Measurements from ENCODE around the gene NUDT2.

NUDT2 gene

GRCh38 chr9:34311499-34312185, 17.7 kb upstream of the NUDT2 start:
- Histone ChIP-seq H3K36me3 (ENCODE audit: insufficient read depth) (no peaks in the 10 kb centered on the region), H3K79me2 (ENCODE audit: insufficient read depth, low read depth) (no peaks in the 10 kb centered on the region), H3K4me2 (no peak overlapping the region), H4K20me1 (ENCODE audit: insufficient read depth) (no peaks in the 10 kb centered on the region), H3K9ac (no peak overlapping the region), H2AFZ (ENCODE audit: low read depth) (no peak overlapping the region), H3K4me1 (ENCODE audit: low read depth, poor library complexity, severe bottlenecking) (peaks cover 12% of the 10 kb centered on the region), H3K4me3 (IDR thresholded peaks at IDR 0.05; ENCODE audit: insufficient read depth, low read depth, low read length) (no peak overlapping the region), H3K27ac (no peak overlapping the region), H3K27me3 (ENCODE audit: insufficient read depth, low read depth) (no peaks in the 10 kb centered on the region)
- no peak for TF ChIP-seq CTCF (conservative IDR thresholded peaks at IDR 0.05; ENCODE audit: low read depth, low read length)

- Histone ChIP-seq H3K27me3 (ENCODE audit: insufficient read depth, low read depth) (no peaks in the 10 kb centered on the region), H3K27ac (no peak overlapping the region), H4K20me1 (ENCODE audit: insufficient read depth) (no peaks in the 10 kb centered on the region), H3K36me3 (ENCODE audit: insufficient read depth) (no peaks in the 10 kb centered on the region), H3K79me2 (ENCODE audit: insufficient read depth, low read depth) (peaks cover 6% of the 10 kb centered on the region; the same call in 1 of the 2 replicates), H3K4me2 (no peak overlapping the region), H2AFZ (ENCODE audit: low read depth) (no peak overlapping the region), H3K9ac (no peak overlapping the region), H3K4me3 (IDR thresholded peaks at IDR 0.05; ENCODE audit: insufficient read depth, low read depth, low read length) (no peak overlapping the region), H3K4me1 (ENCODE audit: low read depth, poor library complexity, severe bottlenecking) (no peaks in the 10 kb centered on the region)
- TF ChIP-seq CTCF (conservative IDR thresholded peaks at IDR 0.05; ENCODE audit: low read depth, low read length): no peak
These were observed 11.9 kb upstream of the NUDT2 start for GRCh38 chr9:34317436-34317835.

- Histone ChIP-seq H3K36me3 (ENCODE audit: insufficient read depth) (no peaks in the 10 kb centered on the region), H3K79me2 (ENCODE audit: insufficient read depth, low read depth) (peaks cover 15% of the 10 kb centered on the region; the same call in 1 of the 2 replicates), H4K20me1 (ENCODE audit: insufficient read depth) (no peaks in the 10 kb centered on the region), H3K4me1 (ENCODE audit: low read depth, poor library complexity, severe bottlenecking) (no peaks in the 10 kb centered on the region), H3K27ac (no peak overlapping the region), H3K4me2 (no peak overlapping the region), H3K4me3 (IDR thresholded peaks at IDR 0.05; ENCODE audit: insufficient read depth, low read depth, low read length) (no peak overlapping the region), H2AFZ (ENCODE audit: low read depth) (no peak overlapping the region), H3K27me3 (ENCODE audit: insufficient read depth, low read depth) (no peaks in the 10 kb centered on the region), H3K9ac (no peak overlapping the region)
- TF ChIP-seq CTCF (conservative IDR thresholded peaks at IDR 0.05; ENCODE audit: low read depth, low read length): no peak
These were observed 11.1 kb upstream of the NUDT2 start for GRCh38 chr9:34318163-34318790.

GRCh38 chr9:34321451-34321850, 7.9 kb upstream of the NUDT2 start:
- peaks cover 29% of the 10 kb centered on the region; the same call in 1 of the 2 replicates for H3K79me2 ChIP-seq (ENCODE audit: insufficient read depth, low read depth)

More at GRCh38 chr9:34321451-34321850, 7.9 kb upstream of the NUDT2 start:
- no peak for TF ChIP-seq CTCF (conservative IDR thresholded peaks at IDR 0.05; ENCODE audit: low read depth, low read length)
- Histone ChIP-seq H3K36me3 (ENCODE audit: insufficient read depth) (no peaks in the 10 kb centered on the region), H2AFZ (ENCODE audit: low read depth) (no peak overlapping the region), H3K9ac (no peak overlapping the region), H3K4me1 (ENCODE audit: low read depth, poor library complexity, severe bottlenecking) (no peaks in the 10 kb centered on the region), H3K4me3 (IDR thresholded peaks at IDR 0.05; ENCODE audit: insufficient read depth, low read depth, low read length) (no peak overlapping the region), H3K27ac (no peak overlapping the region), H3K4me2 (no peak overlapping the region), H4K20me1 (ENCODE audit: insufficient read depth) (no peaks in the 10 kb centered on the region), H3K27me3 (ENCODE audit: insufficient read depth, low read depth) (no peaks in the 10 kb centered on the region)
